ENCODE data around the gene MYOM1. TPM values are rescaled to one million over a fixed set of nuclear protein-coding genes. Genes with fewer than 3 reads are reported as not detected.

The MYOM1 gene
- total RNA-seq, 1 donor from 2014 or later = 0.26 TPM

DNA sequence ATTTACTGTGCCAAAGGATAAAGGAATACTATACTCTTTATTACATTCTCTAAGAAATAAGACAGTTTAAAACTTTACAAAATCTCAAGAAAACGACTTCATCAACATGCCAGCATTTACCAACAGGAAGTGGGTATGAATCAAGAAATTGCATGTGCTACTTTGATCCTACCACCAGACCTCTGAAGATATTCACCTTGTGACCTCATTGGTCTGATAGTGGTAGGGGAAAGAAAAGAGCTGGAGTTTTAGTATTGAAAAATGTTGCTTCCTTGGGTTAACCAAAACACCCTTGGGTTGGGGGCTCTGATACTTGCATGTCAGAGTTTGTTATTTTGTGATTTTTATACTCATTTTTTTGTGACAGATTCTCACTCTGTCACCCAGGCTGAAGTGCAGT, 122.7 kb downstream of the MYOM1 start:
- TF ChIP-seq, protein P1, sequence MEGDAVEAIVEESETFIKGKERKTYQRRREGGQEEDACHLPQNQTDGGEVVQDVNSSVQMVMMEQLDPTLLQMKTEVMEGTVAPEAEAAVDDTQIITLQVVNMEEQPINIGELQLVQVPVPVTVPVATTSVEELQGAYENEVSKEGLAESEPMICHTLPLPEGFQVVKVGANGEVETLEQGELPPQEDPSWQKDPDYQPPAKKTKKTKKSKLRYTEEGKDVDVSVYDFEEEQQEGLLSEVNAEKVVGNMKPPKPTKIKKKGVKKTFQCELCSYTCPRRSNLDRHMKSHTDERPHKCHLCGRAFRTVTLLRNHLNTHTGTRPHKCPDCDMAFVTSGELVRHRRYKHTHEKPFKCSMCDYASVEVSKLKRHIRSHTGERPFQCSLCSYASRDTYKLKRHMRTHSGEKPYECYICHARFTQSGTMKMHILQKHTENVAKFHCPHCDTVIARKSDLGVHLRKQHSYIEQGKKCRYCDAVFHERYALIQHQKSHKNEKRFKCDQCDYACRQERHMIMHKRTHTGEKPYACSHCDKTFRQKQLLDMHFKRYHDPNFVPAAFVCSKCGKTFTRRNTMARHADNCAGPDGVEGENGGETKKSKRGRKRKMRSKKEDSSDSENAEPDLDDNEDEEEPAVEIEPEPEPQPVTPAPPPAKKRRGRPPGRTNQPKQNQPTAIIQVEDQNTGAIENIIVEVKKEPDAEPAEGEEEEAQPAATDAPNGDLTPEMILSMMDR (IDR thresholded peaks at IDR 0.05; ENCODE audit: insufficient read depth, low read length, severe bottlenecking) = no peak
- DNase-seq (ENCODE audit: low read depth) (no peak), FAIRE-seq (no peak)
- Histone ChIP-seq H3K36me3 (ENCODE audit: control insufficient read depth, insufficient read depth, low read length) (no peaks in the 10 kb centered on the region), H3K27me3 (ENCODE audit: control insufficient read depth, insufficient read depth, low read length) (no peaks in the 10 kb centered on the region), H3K4me3 (ENCODE audit: low read depth, low read length) (no peak overlapping the region)

DNA sequence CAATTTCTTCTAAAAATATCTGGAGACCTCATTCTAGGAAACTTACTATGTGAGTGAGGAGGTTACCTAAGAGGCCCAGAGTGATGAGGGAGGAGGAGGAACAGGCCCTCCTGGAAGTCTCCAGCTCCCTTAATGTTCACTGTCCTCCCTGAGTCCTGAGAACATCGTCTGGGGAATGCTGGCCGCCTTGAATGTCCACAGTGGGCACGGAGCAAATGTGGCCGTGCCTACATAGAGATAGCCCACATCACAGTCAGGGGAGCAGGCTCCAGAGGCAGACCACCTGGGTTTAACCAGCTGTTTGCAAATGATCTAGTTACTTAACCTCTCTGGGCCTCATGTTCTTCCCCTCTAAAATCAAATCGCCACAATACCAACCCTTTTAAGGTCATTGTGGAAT, 123.8 kb downstream of the MYOM1 start:
- no peak for FAIRE-seq
- Histone ChIP-seq H3K36me3 (ENCODE audit: control insufficient read depth, insufficient read depth, low read length) (no peaks in the 10 kb centered on the region), H3K27me3 (ENCODE audit: control insufficient read depth, insufficient read depth, low read length) (no peaks in the 10 kb centered on the region), H3K4me3 (ENCODE audit: low read depth, low read length) (no peak overlapping the region)
- TF ChIP-seq, protein P1 (IDR thresholded peaks at IDR 0.05; ENCODE audit: insufficient read depth, low read length, severe bottlenecking) = no peak
- DNase-seq (ENCODE audit: low read depth) = no peak

DNA sequence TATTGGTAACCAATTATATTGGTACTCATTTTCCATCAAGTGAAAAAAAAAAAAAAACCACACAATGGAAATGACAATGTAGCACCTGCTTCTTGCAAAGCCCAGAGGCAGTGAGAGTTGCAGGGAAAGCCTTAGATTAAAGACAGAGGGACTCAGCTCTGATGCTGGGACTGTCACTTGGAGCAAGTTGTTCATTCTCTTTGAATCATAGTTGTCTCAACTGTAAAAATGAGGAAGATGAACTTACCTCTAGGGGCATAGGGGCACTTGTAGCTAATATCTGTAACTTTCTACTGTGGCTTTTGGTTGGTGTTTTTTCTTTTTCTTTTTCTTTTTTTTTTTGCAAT, 125.5 kb downstream of the MYOM1 start:
- no peaks in the 10 kb centered on the region for H3K36me3 ChIP-seq (ENCODE audit: control insufficient read depth, insufficient read depth, low read length)
- FAIRE-seq = no peak
- H3K27me3 ChIP-seq (ENCODE audit: control insufficient read depth, insufficient read depth, low read length) = no peaks in the 10 kb centered on the region
- TF ChIP-seq, protein P1 (IDR thresholded peaks at IDR 0.05; ENCODE audit: insufficient read depth, low read length, severe bottlenecking) = no peak
- DNase-seq (ENCODE audit: low read depth) = no peak
- H3K4me3 ChIP-seq (ENCODE audit: low read depth, low read length) = no peak overlapping the region

DNA sequence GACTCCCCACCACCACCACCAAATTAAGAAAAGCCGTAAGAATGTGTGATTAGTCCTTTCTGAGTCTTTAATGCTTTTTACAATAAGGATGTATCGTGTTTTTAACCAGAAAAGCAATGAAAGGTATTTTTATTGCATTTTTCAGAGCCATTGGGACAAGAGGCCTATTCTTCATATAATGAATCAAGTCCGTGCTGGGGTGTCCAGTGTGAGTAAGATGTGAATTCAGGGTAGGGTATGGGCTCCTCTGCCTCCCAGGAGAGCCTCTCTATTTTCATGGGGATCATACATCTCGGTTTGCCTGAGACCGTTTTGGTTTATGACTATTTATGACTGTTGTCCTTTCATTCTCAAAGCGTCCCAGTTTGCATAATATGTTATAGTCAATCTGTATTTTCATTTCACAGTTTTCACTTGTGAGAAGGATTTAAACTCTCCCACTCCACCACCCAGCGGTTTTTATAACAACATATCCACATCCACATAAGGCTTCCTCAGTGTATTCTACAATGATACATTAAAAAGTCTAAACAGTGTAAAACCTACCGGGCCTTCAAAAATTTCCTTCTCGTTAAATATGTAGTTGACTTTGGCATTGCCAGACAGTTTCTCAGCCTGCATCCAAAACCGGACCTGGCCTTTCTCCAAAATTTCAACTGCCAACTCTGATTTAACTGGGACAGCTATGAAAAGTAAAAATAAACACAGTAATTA, 126.0 kb downstream of the MYOM1 start:
- no peaks in the 10 kb centered on the region for H3K36me3 ChIP-seq (ENCODE audit: control insufficient read depth, insufficient read depth, low read length)
- no peak for FAIRE-seq
- no peak overlapping the region for H3K4me3 ChIP-seq (ENCODE audit: low read depth, low read length)
- no peak for DNase-seq (ENCODE audit: low read depth)
- no peaks in the 10 kb centered on the region for H3K27me3 ChIP-seq (ENCODE audit: control insufficient read depth, insufficient read depth, low read length)
- TF ChIP-seq, protein P1 (IDR thresholded peaks at IDR 0.05; ENCODE audit: insufficient read depth, low read length, severe bottlenecking) = no peak

DNA sequence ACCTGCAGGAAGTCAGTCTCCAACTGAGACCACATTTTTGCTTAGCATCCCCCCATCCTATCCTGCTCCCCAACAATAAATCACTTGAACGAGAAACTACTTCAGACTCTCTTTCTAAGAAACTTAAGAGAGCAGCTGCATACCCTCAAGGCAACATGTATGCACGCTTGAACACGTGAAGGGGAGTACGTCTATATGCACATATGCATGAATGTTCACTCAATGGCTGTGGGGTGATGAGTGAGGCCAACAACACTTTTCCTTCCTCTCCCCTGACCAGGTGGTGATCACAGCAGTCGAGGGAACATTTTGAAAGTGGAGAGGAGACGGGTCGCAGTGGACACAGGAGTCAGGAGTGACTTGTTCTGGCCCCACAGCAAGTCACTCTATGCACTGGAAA, 127.0 kb downstream of the MYOM1 start:
- TF ChIP-seq, protein P1 (IDR thresholded peaks at IDR 0.05; ENCODE audit: insufficient read depth, low read length, severe bottlenecking) = no peak
- no peak for FAIRE-seq

DNA sequence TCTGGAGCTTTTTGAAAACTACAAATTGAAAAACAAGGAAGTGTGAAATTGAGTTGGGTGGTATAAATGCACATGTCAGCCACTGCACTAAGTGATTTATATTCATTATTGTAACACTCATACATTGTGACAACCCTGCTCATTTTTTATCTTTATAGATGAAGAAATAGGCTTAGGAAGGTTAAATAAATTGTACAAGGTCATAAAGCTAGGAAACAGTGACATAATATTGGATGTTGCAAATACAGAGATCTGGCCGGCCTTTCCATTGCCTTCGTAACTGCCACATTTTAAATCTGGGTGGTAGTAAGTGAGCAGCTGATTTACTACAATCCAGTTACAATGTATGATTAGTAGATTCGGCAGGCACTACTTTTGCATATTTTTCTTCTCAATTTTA, 130.2 kb downstream of the MYOM1 start:
- no peak for DNase-seq (ENCODE audit: low read depth)
- TF ChIP-seq, protein P1 (IDR thresholded peaks at IDR 0.05; ENCODE audit: insufficient read depth, low read length, severe bottlenecking) = no peak
- no peak for FAIRE-seq

More for the DNA sequence above, 127.0 kb downstream of the MYOM1 start:
- DNase-seq (ENCODE audit: low read depth) = no peak
- no peaks in the 10 kb centered on the region for H3K36me3 ChIP-seq (ENCODE audit: control insufficient read depth, insufficient read depth, low read length)
- H3K27me3 ChIP-seq (ENCODE audit: control insufficient read depth, insufficient read depth, low read length) = no peaks in the 10 kb centered on the region
- no peak overlapping the region for H3K4me3 ChIP-seq (ENCODE audit: low read depth, low read length)

More for the DNA sequence above, 130.2 kb downstream of the MYOM1 start:
- Histone ChIP-seq H3K27me3 (ENCODE audit: control insufficient read depth, insufficient read depth, low read length) (no peaks in the 10 kb centered on the region), H3K4me3 (ENCODE audit: low read depth, low read length) (no peak overlapping the region), H3K36me3 (ENCODE audit: control insufficient read depth, insufficient read depth, low read length) (no peaks in the 10 kb centered on the region)

All from bronchial epithelial cell (primary cell).